GM19035 (cell line): ENCODE measurements around the gene SNX19.
A peak's percentile ranks its signal among the peaks of the same experiment; 100 is the strongest.
"Not testable (repeated sequence)": the region's sequence is repeated elsewhere in the genome, so short reads cannot be mapped to it uniquely, and the experiment has no call there.

Source experiments
- ATAC-seq: cut with Tn5 transposase; IDR thresholded peaks from one replicate; pipeline ENCODE4 v1.9.1; 2021; ENCODE audit not compliant: unreplicated experiment

The SNX19 gene

GRCh38 chr11:130916238-130916855 lies at the start of gene SNX19:
SNX19 (minus strand) TSS chr11:130916479; CDS start chr11:130915939, 540 bp downstream.
- ATAC-seq = peak; percentile 99

- no peak for ATAC-seq
These were observed 47.9 kb upstream of the SNX19 start for GRCh38 chr11:130964058-130964792.

- ATAC-seq = no peak
These were observed 31.6 kb upstream of the SNX19 start for GRCh38 chr11:130947889-130948288.

- ATAC-seq = no peak
These were observed 31.2 kb upstream of the SNX19 start for GRCh38 chr11:130947481-130947880.

GRCh38 chr11:130947058-130947457 lies 30.8 kb upstream of the SNX19 start:
- ATAC-seq = no peak

GRCh38 chr11:130945896-130946295 lies 29.6 kb upstream of the SNX19 start:
- ATAC-seq = no peak

- ATAC-seq = no peak
These were observed 24.4 kb upstream of the SNX19 start for GRCh38 chr11:130940706-130941105.

GRCh38 chr11:130937051-130937450 lies 20.8 kb upstream of the SNX19 start:
- no peak for ATAC-seq

- no peak for ATAC-seq
These were observed 15.9 kb upstream of the SNX19 start for GRCh38 chr11:130932086-130932712.

GRCh38 chr11:130924750-130925149 lies 8.5 kb upstream of the SNX19 start:
- ATAC-seq = no peak

- ATAC-seq = not testable (repeated sequence)
These were observed 4.3 kb upstream of the SNX19 start for GRCh38 chr11:130920612-130921011.

- ATAC-seq = no peak
These were observed 1.8 kb upstream of the SNX19 start for GRCh38 chr11:130918081-130918480.

GRCh38 chr11:130916910-130917309 lies 631 bp upstream of the SNX19 start:
- no peak for ATAC-seq

- ATAC-seq = no peak
These were observed 559 bp downstream of the SNX19 start for GRCh38 chr11:130915603-130916237.

- ATAC-seq = no peak
These were observed 3.0 kb downstream of the SNX19 start for GRCh38 chr11:130913268-130913667.

- no peak for ATAC-seq
These were observed 3.7 kb downstream of the SNX19 start for GRCh38 chr11:130912552-130912951.

GRCh38 chr11:130911306-130911705 lies 5.0 kb downstream of the SNX19 start:
- ATAC-seq = no peak

- no peak for ATAC-seq
These were observed 6.6 kb downstream of the SNX19 start for GRCh38 chr11:130909650-130910049.

- ATAC-seq = no peak
These were observed 7.3 kb downstream of the SNX19 start for GRCh38 chr11:130908770-130909625.

GRCh38 chr11:130908061-130908460 lies 8.2 kb downstream of the SNX19 start:
- ATAC-seq = no peak

- no peak for ATAC-seq
These were observed 9.1 kb downstream of the SNX19 start for GRCh38 chr11:130907229-130907628.
